ENCODE data around the gene HSF2. TPM values are rescaled to one million over a fixed set of nuclear protein-coding genes. Genes with fewer than 3 reads are reported as not detected.

Gene HSF2
- total and polyA plus RNA-seq, 4 donors: 2.2 to 7.9 (median 6.3) TPM

DNA sequence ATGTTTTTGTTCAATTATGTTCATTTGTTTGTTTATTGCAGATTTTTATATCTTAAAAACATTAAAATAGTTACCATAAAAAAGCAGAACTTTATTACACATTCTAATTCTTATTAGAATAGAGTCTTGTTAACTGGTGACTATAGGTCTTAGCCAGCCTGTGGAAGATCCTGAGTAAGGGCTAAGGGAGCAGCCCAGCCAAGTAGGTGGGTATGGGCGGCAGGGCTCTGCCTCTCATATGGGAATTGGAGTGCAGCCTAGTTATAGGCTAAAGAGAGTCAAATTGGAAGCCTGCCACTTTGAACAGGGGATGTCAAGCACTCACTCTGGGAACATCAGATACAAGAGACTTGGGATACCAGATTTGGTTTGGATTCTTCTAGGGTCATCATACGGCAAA lies 10.5 kb upstream of the HSF2 start (continued):
- no peak for TF ChIP-seq TAF1 (conservative IDR thresholded peaks at IDR 0.05)
- no peak for TF ChIP-seq HNF4G (IDR thresholded peaks at IDR 0.05)

DNA sequence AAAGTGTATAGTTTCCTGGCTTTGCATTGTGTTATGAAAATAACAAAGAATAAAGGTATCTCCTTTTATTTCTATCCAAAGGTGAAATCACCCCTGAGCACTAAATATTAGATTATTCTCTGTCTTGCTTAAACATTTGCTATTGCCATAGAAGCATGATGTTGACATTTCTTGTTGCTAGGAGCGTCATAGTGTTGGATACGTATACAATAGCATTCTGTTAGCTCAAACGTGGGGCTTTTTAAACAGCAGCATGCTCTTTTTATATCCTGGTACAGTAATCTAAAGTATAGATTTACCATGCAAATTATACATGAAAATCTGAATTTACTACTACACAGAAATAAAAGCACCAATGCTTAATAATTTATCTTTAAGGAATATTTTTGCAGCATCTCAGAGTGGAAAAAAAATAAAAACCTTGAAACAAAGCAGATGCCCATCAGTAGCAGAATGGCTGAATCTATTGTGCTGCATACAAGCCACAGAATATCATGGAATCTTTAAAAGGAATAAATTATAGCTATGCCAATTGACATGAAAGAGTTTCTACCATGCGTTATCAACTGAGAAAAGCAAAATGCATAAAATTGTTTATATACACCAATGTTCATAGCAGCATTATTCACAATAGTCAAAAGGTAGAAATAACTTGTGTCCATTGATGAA lies 9.6 kb upstream of the HSF2 start:
- H3K4me1 ChIP-seq (ENCODE audit: control insufficient read depth in 4 of 4, insufficient read depth in 4 of 4, low read length in 3 of 4): no peaks in the 10 kb centered on the region
- no peak overlapping the region for H3K27ac ChIP-seq (ENCODE audit: low read depth in 1 of 2, low read length in 2 of 2)
- H3K9ac ChIP-seq (ENCODE audit: low read depth in 1 of 2, low read length in 2 of 2): no peak overlapping the region
- H3K36me3 ChIP-seq (ENCODE audit: control insufficient read depth in 4 of 4, insufficient read depth in 3 of 4, low read depth in 1 of 4, low read length in 3 of 4): no peaks in the 10 kb centered on the region
- TF ChIP-seq REST (IDR thresholded peaks at IDR 0.05): no peak
- no peaks in the 10 kb centered on the region for H3K27me3 ChIP-seq (ENCODE audit: control insufficient read depth in 4 of 4, insufficient read depth in 4 of 4, low read length in 3 of 4)
- no peak for DNase-seq (ENCODE audit: low spot score)
- 58% methylated on average over 4 of the region's 4 CpGs for WGBS
- no peak overlapping the region for H3K4me3 ChIP-seq (ENCODE audit: low read depth in 1 of 3, low read length in 3 of 3)
- H3K9me3 ChIP-seq (ENCODE audit: control insufficient read depth in 4 of 4, low read length in 3 of 4): no peaks in the 10 kb centered on the region

DNA sequence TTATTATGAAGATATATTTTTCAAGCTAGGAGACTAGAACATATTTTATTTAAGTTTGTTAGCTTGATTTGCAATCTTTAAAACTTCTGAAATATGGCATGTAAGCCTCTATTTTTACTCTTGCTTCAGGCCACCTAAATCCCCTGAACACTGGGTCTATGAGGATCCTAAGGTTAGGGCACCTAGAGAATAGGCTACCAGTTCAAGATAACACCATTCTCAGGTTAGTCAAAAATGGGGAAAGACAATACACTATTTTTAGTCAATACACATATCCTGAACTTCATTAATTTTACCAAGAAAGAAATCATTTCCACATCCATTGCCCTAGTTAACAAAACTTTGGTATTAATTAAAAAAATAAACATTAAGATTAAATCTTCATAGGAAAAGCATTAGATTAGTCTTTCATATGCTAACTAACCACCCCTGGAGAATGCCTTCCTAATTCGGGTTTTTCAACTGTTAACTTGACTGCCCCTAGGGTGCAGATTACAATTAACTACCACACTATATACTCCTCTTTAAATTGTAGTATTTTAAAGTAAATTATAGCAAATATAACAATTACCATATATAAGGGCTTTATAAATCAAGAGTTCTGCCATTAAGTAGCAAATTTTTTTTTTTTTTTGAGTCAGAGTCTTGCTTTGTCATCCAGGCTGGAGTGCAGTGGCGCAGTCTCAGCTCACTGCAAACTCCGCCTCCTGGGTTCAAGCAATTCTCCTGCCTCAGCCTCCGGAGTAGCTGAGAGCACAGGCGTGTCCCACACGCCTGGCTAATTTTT lies 6.7 kb upstream of the HSF2 start:
- no peak overlapping the region for H3K9ac ChIP-seq (ENCODE audit: low read depth in 1 of 2, low read length in 2 of 2)
- no peaks in the 10 kb centered on the region for H3K4me1 ChIP-seq (ENCODE audit: control insufficient read depth in 4 of 4, insufficient read depth in 4 of 4, low read length in 3 of 4)
- H3K27me3 ChIP-seq (ENCODE audit: control insufficient read depth in 4 of 4, insufficient read depth in 4 of 4, low read length in 3 of 4): no peaks in the 10 kb centered on the region
- DNase-seq (ENCODE audit: low spot score): no peak
- TF ChIP-seq HNF4G (IDR thresholded peaks at IDR 0.05) (no peak), SP1 (IDR thresholded peaks at IDR 0.05) (no peak), JUND (IDR thresholded peaks at IDR 0.05) (no peak), FOXA2 (IDR thresholded peaks at IDR 0.05) (no peak), REST (IDR thresholded peaks at IDR 0.05) (no peak), GABPA (IDR thresholded peaks at IDR 0.05 in 1 of 2, conservative IDR thresholded peaks at IDR 0.05 in 1 of 2) (no peak), RAD21 (IDR thresholded peaks at IDR 0.05) (no peak), TAF1 (conservative IDR thresholded peaks at IDR 0.05) (no peak), ATF3 (IDR thresholded peaks at IDR 0.05) (no peak)
- TF ChIP-seq, protein P1, sequence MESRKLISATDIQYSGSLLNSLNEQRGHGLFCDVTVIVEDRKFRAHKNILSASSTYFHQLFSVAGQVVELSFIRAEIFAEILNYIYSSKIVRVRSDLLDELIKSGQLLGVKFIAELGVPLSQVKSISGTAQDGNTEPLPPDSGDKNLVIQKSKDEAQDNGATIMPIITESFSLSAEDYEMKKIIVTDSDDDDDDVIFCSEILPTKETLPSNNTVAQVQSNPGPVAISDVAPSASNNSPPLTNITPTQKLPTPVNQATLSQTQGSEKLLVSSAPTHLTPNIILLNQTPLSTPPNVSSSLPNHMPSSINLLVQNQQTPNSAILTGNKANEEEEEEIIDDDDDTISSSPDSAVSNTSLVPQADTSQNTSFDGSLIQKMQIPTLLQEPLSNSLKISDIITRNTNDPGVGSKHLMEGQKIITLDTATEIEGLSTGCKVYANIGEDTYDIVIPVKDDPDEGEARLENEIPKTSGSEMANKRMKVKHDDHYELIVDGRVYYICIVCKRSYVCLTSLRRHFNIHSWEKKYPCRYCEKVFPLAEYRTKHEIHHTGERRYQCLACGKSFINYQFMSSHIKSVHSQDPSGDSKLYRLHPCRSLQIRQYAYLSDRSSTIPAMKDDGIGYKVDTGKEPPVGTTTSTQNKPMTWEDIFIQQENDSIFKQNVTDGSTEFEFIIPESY (IDR thresholded peaks at IDR 0.05): no peak
- no peak overlapping the region for H3K4me3 ChIP-seq (ENCODE audit: low read depth in 1 of 3, low read length in 3 of 3)
- H3K27ac ChIP-seq (ENCODE audit: low read depth in 1 of 2, low read length in 2 of 2): no peak overlapping the region
- WGBS: 70% methylated on average over 6 of the region's 6 CpGs
- H3K9me3 ChIP-seq (ENCODE audit: control insufficient read depth in 4 of 4, low read length in 3 of 4): no peaks in the 10 kb centered on the region
- H3K36me3 ChIP-seq (ENCODE audit: control insufficient read depth in 4 of 4, insufficient read depth in 3 of 4, low read depth in 1 of 4, low read length in 3 of 4): no peaks in the 10 kb centered on the region

Data from liver (tissue), 9 donors.